GM19239 (cell line): ENCODE data around the gene WDR1.

Experiments used
- DNase-seq: peaks from one replicate; pipeline ENCODE4 v3.0.0; 2011; ENCODE audit warnings: low spot score; ENCODE audit not compliant: insufficient read length
- FAIRE-seq: peaks from 2 replicates; lab custom pipeline; 2011; peaks lifted over from hg19 to GRCh38; lab: Jason Lieb, UNC

WDR1 gene

GRCh38 chr4:10026485-10026884, 90.1 kb downstream of the WDR1 start:
- DNase-seq (no peak), FAIRE-seq (no peak)

GRCh38 chr4:10025230-10025806, 91.3 kb downstream of the WDR1 start:
- FAIRE-seq: no peak
- no peak for DNase-seq
